ENCODE data around the gene UPF2. TPM values are rescaled to one million over a fixed set of nuclear protein-coding genes. Genes with fewer than 3 reads are reported as not detected.

UPF2 gene
- total RNA-seq, 1 donor = 20.6 TPM

Other genes starting within 250 kb of the UPF2 start
- 4.7 TPM for gene PROSER2, start 219.5 kb downstream of the UPF2 start, total RNA-seq
- 16.3 TPM for gene DHTKD1, start 26.1 kb upstream of the UPF2 start, total RNA-seq
- gene SEC61A2, start 86.9 kb upstream of the UPF2 start, total RNA-seq = 13.1 TPM
- 10.8 TPM for gene NUDT5, start 153.1 kb upstream of the UPF2 start, total RNA-seq
- 91.0 TPM for gene CDC123, start 153.4 kb upstream of the UPF2 start, total RNA-seq

All from mononuclear cell (primary cell).